Measurements from ENCODE around the gene PSMD10.
A peak's percentile ranks its signal among the peaks of the same experiment; 100 is the strongest.

The PSMD10 gene, protein sequence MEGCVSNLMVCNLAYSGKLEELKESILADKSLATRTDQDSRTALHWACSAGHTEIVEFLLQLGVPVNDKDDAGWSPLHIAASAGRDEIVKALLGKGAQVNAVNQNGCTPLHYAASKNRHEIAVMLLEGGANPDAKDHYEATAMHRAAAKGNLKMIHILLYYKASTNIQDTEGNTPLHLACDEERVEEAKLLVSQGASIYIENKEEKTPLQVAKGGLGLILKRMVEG

DNA sequence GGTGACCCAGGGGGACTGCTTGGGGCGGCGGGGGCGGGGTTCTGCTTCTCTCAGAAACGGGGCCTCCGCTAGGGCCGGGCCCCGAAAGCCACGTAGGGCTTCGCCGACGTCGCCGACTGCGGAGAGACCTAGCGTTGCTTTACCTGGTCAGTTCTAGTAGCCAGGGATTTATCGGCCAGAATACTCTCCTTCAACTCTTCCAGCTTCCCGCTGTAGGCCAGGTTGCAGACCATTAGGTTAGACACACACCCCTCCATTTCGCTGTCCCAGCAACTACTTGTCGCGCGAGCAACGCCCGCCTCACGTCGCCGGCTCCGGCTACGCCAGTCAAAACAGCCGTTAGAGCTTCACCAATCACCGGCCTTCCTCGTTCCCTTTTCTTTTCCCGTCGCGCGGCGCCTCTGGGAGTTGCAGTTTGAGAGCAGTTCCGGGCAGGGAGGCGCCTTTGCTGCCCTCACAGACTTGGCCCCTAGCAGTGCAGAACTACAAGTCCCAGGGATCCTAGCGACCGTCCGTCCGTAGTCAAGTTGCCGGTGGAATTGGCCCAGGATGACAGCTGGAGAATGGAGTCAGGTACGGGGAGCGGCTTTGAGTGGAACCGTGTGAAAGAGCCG, at the start of gene PSMD10, which contains the start of gene ATG4A:
TSS of gene PSMD10 (minus strand) at position 279 of the 614 bp plus-strand sequence. CDS start at position 257, 22 bp downstream.
TSS of gene ATG4A (plus strand) at position 515 of the 614 bp plus-strand sequence. CDS start at position 564, 49 bp downstream.
- DNase-seq (ENCODE audit: low spot score in 2 of 2) = peak; percentile 60 to 87
- H3K4me3 Mint-ChIP-seq = no peak within 1 kb of the TSS
- H3K36me3 Mint-ChIP-seq = peaks cover 18% of the 10 kb centered on the region
- H3K27ac Mint-ChIP-seq = no peak within 1 kb of the TSS
- peaks cover 7% of the 10 kb centered on the region for H3K4me1 Mint-ChIP-seq
- H3K9me3 Mint-ChIP-seq = no peaks in the 10 kb centered on the region
- peak; percentile 98 for ATAC-seq

DNA sequence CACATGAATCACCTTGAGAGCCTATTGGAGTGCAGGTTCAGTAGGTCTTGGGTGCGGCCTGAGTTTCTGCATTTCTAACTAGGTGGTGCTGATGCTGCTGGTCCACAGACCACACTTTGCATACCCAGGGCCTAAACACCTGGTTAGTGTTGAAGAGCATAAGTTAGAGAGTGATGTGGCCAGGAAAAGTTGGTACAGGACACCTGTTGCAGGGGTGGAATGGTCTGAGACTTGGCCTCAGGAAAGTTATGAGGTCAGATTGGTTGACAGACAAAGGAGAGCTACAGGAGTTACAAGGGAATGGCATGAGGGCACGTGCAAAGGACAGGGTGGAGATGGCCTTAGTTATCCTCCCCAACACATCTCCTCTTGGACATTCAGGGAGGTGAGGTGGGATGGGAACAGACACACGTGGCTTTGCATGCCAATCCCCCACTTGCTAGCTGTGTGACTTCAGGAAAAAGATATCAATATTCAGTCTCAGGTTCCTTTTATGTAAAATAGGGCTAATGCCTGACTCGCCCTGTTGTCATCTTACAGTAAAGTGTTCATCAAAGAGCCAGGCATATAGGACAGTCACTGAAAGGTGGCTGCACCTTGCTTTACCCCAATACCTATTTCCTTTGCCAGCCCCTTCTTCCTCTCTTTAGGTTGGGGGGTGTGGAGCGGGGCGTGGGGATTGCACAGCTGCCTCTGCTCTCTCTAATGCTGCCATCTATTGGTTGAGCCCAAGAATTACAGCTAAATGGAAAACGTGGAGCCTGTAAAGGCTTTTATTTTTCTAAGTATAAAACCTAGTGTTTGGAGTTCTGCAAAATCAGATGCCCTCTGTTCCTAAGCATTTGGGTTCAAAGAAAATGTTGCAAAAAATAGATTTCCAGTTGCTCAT, 47.7 kb upstream of the PSMD10 start:
- no peak for ATAC-seq
- Mint-ChIP-seq H3K9me3 (no peaks in the 10 kb centered on the region), H3K4me1 (no peaks in the 10 kb centered on the region), H3K4me3 (no peak overlapping the region), H3K36me3 (no peaks in the 10 kb centered on the region), H3K27ac (no peak overlapping the region)
- no peak for DNase-seq (ENCODE audit: low spot score in 2 of 2)

DNA sequence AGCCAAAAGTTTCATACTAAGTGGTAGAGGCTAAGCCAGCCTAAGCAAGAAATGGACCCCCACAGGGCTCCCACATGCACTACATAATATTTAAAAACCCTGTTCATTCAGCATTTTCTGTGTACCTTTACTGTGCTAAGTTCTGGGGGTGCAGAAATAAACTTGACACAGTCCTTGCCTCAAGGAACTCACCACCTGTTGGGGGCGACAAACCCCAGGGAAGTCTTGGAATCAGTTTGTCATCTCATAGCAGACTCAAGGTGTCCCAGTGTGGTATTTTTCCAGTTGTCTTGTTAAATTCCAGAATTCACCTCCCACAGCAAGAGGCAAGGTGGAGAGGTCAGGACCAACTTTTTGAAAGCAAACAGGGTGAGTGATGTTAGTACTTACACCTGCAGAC, 43.4 kb upstream of the PSMD10 start:
- no peak for DNase-seq (ENCODE audit: low spot score in 2 of 2)
- Mint-ChIP-seq H3K9me3 (no peaks in the 10 kb centered on the region), H3K4me3 (no peak overlapping the region), H3K27ac (no peak overlapping the region), H3K36me3 (peaks cover 18% of the 10 kb centered on the region), H3K4me1 (no peaks in the 10 kb centered on the region)
- no peak for ATAC-seq

DNA sequence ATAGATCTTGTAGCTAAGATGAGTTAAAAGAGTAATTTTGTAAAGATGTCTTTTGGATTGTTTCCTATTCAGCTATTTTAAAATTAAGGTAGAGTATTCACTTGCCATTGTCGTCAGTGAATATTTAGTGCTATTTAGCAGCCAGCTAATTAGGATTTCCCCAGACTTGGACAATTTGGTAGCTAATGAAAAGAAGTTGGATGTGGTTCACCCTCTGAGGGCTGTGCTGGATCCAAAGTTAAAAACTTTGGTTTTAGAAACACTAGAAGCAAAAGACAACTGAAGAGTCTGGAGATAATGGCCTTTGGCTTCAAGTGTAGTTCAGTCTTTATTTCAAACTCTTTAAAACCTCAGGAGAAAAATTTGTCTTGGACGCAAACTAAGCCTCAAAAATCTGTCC, 41.5 kb upstream of the PSMD10 start:
- no peak overlapping the region for H3K27ac Mint-ChIP-seq
- DNase-seq (ENCODE audit: low spot score in 2 of 2) (no peak), ATAC-seq (no peak)
- H3K4me1 Mint-ChIP-seq = no peaks in the 10 kb centered on the region
- H3K9me3 Mint-ChIP-seq = no peaks in the 10 kb centered on the region
- peaks cover 18% of the 10 kb centered on the region for H3K36me3 Mint-ChIP-seq
- no peak overlapping the region for H3K4me3 Mint-ChIP-seq

DNA sequence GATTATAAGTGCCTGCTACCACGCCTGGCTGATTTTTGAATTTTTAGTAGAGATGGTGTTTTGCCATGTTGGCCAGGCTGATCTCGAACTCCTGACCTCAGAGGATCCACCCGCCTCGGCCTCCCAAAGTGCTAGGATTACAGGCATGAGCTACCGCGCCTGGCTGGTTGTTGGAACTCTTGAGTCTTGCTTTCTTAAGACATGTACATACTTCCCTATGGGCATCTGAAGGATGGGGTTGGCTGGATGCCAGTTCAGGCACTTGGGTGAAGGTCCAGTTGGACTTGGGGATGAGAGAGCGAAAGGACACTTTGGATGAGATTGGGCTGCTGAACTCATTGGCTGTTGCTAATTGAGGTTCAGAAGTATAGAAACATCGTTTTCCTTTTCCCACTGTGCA, 40.7 kb upstream of the PSMD10 start:
- peaks cover 18% of the 10 kb centered on the region for H3K36me3 Mint-ChIP-seq

DNA sequence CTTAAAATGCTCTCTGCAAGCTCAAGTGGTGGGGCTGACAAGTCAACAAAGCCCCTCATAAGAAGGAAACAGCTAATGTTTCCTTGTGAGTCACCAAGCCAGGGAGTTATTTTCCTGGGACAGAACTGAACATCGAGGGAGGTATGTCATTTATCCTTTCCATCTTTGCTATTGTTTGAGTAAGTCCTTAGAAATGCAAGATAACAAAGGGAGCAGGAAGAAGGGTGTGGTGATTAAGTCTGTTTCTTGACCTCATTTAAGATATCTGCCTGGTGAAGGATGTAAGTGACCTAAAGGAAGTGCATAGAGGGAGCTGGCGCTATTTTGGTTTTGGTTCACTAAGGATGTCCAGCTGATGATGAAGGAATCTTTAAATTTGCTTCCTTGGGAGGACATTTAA, 40.1 kb upstream of the PSMD10 start:
- H3K4me1 Mint-ChIP-seq = no peaks in the 10 kb centered on the region
- DNase-seq (ENCODE audit: low spot score in 2 of 2) (no peak), ATAC-seq (no peak)
- peaks cover 23% of the 10 kb centered on the region for H3K36me3 Mint-ChIP-seq
- H3K27ac Mint-ChIP-seq = no peak overlapping the region
- H3K9me3 Mint-ChIP-seq = no peaks in the 10 kb centered on the region
- no peak overlapping the region for H3K4me3 Mint-ChIP-seq

More for the DNA sequence above, 40.7 kb upstream of the PSMD10 start:
- no peak overlapping the region for H3K4me3 Mint-ChIP-seq
- no peaks in the 10 kb centered on the region for H3K9me3 Mint-ChIP-seq
- H3K4me1 Mint-ChIP-seq = no peaks in the 10 kb centered on the region
- ATAC-seq (no peak), DNase-seq (ENCODE audit: low spot score in 2 of 2) (no peak)
- no peak overlapping the region for H3K27ac Mint-ChIP-seq

DNA sequence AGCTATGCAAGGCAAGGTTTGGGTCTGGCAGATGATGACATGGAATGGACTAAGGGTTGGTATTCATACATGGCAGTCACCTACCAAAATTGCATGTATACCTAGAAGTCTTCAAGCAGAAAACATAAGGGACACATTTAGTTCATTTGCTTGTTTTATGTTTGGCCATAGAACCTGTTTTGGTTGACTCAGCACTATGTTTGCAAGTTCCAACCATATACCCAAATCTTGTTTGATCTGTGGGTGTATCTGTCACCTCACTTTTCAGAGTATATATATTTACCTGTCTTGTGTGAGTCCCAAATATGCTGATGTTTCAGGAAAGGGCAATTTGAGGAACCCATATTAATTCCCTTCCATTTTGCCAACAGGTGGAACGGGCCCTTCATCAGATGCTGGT, 39.5 kb upstream of the PSMD10 start:
- no peak overlapping the region for H3K27ac Mint-ChIP-seq
- H3K9me3 Mint-ChIP-seq = no peaks in the 10 kb centered on the region
- no peak overlapping the region for H3K4me3 Mint-ChIP-seq
- peaks cover 25% of the 10 kb centered on the region for H3K36me3 Mint-ChIP-seq
- DNase-seq (ENCODE audit: low spot score in 2 of 2) (no peak), ATAC-seq (no peak)
- no peaks in the 10 kb centered on the region for H3K4me1 Mint-ChIP-seq

DNA sequence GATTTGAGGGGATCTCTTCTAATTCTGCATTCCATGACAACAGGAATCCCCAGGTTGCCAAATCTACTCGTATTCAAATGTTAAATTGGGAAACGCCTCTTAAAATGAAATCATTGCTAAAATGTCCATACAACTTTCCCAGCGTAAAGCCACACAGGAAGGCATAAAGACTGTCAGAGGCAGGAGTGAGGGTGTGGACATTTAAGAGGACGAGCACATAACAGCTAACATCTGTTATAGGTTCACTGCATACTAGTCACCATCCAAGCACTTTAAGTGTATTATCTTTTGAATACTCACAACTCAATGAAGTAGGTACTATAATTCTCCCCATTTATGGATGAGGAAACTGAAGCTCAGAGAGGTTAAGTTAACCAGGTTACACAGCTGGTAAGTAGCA, 35.8 kb upstream of the PSMD10 start:
- Mint-ChIP-seq H3K9me3 (no peaks in the 10 kb centered on the region), H3K36me3 (peaks cover 16% of the 10 kb centered on the region), H3K4me1 (no peaks in the 10 kb centered on the region), H3K4me3 (no peak overlapping the region), H3K27ac (no peak overlapping the region)
- no peak for DNase-seq (ENCODE audit: low spot score in 2 of 2)
- no peak for ATAC-seq

DNA sequence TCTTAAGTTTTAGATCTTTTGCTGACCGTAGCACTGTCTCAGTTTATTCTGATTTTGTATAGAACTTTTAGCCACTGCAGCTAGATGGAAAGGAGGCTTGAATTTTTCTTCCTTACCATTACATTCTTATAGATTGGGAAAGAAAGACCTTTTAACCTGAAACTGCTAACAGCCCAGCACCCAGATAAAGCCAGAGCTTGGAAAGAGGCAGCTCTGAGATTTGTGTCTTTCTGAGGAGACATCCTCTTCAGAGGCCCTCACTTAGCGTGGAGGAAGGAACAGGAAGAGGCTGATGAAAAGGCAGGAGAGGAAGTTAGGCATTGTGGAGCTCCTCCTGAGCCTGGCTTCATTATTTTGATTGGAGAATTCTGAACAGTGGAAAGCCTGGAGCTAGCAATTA, 35.3 kb upstream of the PSMD10 start:
- DNase-seq (ENCODE audit: low spot score in 2 of 2) = no peak
- no peak overlapping the region for H3K4me3 Mint-ChIP-seq
- no peaks in the 10 kb centered on the region for H3K4me1 Mint-ChIP-seq
- no peak overlapping the region for H3K27ac Mint-ChIP-seq
- H3K36me3 Mint-ChIP-seq = peaks cover 11% of the 10 kb centered on the region
- ATAC-seq = no peak
- no peaks in the 10 kb centered on the region for H3K9me3 Mint-ChIP-seq

DNA sequence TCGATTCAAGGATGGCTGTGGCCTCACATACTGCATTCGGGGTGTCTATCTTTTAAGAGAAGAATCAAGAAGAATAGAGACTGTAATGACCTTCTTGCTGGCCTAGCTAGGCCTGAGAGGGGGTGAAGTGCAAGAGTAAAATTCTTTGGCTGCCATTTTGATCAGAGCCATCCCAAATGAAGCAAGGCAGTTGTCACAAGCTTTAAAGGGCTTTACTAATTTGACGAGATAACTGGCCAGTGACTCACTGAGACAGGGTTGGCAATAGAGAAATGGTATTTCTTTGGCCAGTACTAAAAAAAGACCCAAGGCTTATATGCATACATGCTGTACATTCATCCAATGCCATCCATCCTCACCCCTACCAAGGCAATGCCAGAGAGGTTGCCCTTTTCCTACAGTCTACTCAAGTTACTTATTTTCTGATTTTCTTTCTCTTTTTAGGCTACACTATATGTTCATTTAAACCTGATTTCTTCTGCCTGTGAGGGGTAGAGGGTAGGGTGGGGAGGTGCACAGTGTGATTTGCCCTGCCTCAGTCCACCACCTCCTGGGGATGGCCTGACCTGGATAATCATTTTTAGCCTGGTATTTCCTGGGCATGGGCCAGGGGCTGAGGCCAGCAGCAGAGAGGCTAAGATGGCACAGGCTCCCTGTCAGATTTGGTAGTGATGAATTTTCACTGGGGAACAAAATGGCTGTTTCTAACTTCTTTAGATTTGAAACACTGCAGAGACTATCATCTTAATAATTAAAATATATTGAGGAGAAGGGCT, 32.4 kb upstream of the PSMD10 start:
- peaks cover 6% of the 10 kb centered on the region for H3K36me3 Mint-ChIP-seq
- no peaks in the 10 kb centered on the region for H3K9me3 Mint-ChIP-seq
- H3K27ac Mint-ChIP-seq = no peak overlapping the region
- H3K4me3 Mint-ChIP-seq = no peak overlapping the region
- no peak for ATAC-seq
- H3K4me1 Mint-ChIP-seq = no peaks in the 10 kb centered on the region
- no peak for DNase-seq (ENCODE audit: low spot score in 2 of 2)

DNA sequence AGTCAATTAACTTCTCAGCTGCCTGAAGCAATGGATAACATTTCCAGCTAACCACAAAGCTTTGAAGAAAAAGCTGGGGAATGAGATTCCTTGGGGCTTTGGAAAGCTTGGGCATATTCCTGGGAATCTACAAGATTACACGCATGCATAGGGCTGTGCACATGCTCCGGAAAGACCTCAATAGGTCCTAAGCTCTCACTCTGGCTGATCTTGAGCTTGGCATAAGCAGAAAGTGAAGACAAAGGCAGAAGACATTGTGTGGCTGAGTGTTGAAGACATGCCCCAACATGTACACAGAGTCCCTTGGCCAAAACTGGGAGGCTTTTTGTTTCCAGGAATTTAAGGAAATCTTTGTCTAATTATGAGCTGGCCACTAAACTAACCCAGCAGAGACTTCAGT, 31.4 kb upstream of the PSMD10 start:
- DNase-seq (ENCODE audit: low spot score in 2 of 2) = no peak
- peaks cover 6% of the 10 kb centered on the region for H3K36me3 Mint-ChIP-seq
- H3K4me3 Mint-ChIP-seq = no peak overlapping the region
- ATAC-seq = no peak
- no peaks in the 10 kb centered on the region for H3K9me3 Mint-ChIP-seq
- H3K27ac Mint-ChIP-seq = no peak overlapping the region
- H3K4me1 Mint-ChIP-seq = no peaks in the 10 kb centered on the region

DNA sequence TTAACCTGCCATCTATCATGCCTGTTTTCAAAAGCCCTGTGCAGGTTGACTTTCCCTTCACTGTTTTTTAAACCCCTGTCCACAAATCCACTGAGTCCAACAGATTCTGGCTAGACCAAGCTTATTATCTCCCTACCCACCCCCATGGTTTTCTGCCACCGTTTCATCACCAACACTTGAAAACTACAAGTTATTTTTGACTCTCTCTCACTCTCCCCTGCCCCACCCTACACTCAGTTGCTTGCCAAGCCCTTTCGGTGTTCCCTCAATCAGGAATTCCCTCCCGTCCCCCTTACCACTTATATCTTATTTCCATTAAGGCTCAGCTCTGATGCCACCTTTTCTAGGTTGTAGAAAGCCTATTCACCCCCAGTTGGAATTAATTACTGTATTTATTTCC, 29.9 kb upstream of the PSMD10 start:
- H3K36me3 Mint-ChIP-seq = no peaks in the 10 kb centered on the region
- H3K9me3 Mint-ChIP-seq = no peaks in the 10 kb centered on the region
- H3K4me1 Mint-ChIP-seq = peaks cover 7% of the 10 kb centered on the region
- DNase-seq (ENCODE audit: low spot score in 2 of 2) (no peak), ATAC-seq (no peak)
- no peak overlapping the region for H3K27ac Mint-ChIP-seq
- H3K4me3 Mint-ChIP-seq = no peak overlapping the region

DNA sequence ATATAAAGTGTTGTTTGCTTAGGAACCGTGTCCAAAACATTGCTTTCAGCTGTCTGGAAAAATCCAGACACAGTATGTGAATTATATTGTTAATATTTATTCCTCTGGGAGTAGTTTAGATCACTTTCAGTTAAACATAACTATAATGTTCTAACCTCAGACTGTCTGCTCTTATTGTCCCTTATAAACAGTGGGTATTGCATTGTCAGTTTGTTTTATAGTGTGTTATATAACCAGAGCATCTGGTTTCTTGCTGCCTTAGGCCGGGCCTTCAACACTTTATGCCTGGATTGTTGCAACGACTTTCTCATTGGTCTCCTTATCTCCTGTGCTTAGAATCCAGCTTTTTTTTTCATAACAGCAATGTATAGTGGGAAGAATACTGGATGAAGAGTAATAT, 26.6 kb upstream of the PSMD10 start:
- no peak overlapping the region for H3K27ac Mint-ChIP-seq
- ATAC-seq (no peak), DNase-seq (ENCODE audit: low spot score in 2 of 2) (no peak)
- no peaks in the 10 kb centered on the region for H3K9me3 Mint-ChIP-seq
- H3K4me1 Mint-ChIP-seq = peaks cover 7% of the 10 kb centered on the region
- no peak overlapping the region for H3K4me3 Mint-ChIP-seq
- no peaks in the 10 kb centered on the region for H3K36me3 Mint-ChIP-seq

DNA sequence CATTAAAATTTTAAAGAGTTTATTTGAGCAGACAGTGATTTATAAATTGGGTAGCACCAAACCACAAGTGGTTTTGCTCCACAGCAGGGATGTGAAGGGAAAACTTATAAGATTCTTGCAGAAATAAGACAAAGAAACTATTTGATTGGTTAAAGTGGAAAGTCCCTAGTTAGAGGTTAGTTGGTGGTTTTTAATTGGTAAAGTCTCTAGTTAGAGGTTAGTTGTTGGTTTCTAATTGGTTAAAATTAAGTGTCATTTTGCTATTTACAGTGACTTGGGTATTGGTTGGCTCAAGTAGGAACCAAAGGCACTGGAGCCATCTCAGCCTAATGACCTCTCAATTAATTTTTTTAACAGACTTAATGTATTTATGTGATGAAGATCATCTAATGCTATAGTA, 23.2 kb upstream of the PSMD10 start:
- ATAC-seq = no peak
- Mint-ChIP-seq H3K4me1 (peaks cover 7% of the 10 kb centered on the region), H3K36me3 (no peaks in the 10 kb centered on the region), H3K9me3 (no peaks in the 10 kb centered on the region), H3K4me3 (no peak overlapping the region), H3K27ac (no peak overlapping the region)
- no peak for DNase-seq (ENCODE audit: low spot score in 2 of 2)

DNA sequence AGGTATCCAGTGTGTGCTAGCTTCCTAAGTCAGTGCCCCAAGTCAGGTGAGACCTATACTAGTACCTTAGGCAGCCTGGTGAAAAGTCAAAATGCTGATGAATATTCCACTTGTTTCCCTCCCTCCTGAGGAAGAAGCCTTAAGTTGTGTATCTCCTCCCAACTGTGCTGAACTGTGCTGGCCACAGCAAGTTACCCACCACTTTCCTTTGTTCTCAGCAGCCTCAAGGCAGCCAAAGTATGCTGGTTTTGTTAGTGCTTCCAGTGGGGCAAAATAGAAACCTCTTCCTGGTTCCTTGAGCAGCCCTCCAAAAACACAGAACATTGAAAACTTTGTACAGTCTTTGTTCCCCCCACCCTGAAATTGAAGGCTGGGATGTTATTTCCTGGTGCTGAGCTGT, 14.1 kb upstream of the PSMD10 start:
- Mint-ChIP-seq H3K4me3 (no peak overlapping the region), H3K9me3 (no peaks in the 10 kb centered on the region), H3K27ac (no peak overlapping the region), H3K4me1 (peaks cover 12% of the 10 kb centered on the region), H3K36me3 (no peaks in the 10 kb centered on the region)
- ATAC-seq = no peak
- DNase-seq (ENCODE audit: low spot score in 2 of 2) = no peak

Measured in stimulated activated effector memory CD8-positive, alpha-beta T cell treated with anti-CD3 and anti-CD28 coated beads, Interleukin-12 subunit alpha, Interleukin-12 subunit beta, amount 100 ng/mL, for 72 hours (primary cell).